Endothelial cell of umbilical vein (primary cell): Measurements from ENCODE around the gene AKAP5. TPM values are rescaled to one million over a fixed set of nuclear protein-coding genes. Genes with fewer than 3 reads are reported as not detected.

Experiments
- BruUV-seq: library from RNA; stranded (reverse); fragments of 400-500 nt; replicated peaks from 2 replicates; lab custom pipeline; 2021; lab: Mats Ljungman, UMichigan
- CTCF ChIA-PET: fragments of 300-600, 350-600 bp; sonication (Branson Sonifier 250); formaldehyde crosslinking; loops from one replicate; lab custom pipeline; 2021; ENCODE audit warnings: antibody characterized with exemption, inconsistent platforms; lab: Charles Lee
- POLR2A ChIA-PET: fragments of 300-600, 350-600 bp; sonication (Branson Sonifier 250); formaldehyde crosslinking; loops from one replicate; lab custom pipeline; 2021; ENCODE audit warnings: antibody characterized with exemption, inconsistent platforms; lab: Charles Lee
- DNase-seq: peaks from one replicate; pipeline ENCODE4 v3.0.0-alpha.2; 2011; ENCODE audit warnings: low read depth, low spot score
- FAIRE-seq: peaks from 2 replicates; lab custom pipeline; 2011; peaks lifted over from hg19 to GRCh38; lab: Jason Lieb, UNC
- H2AFZ ChIP-seq: 2 replicates; pipeline ENCODE4 v1.6.0; 2012; ENCODE audit warnings: low read depth, low read length, control low read depth, inconsistent platforms
- H3K27ac ChIP-seq: 2 replicates; pipeline ENCODE4 v1.5.1; 2011; ENCODE audit warnings: low read depth, mild to moderate bottlenecking, control low read depth, low read length, moderate library complexity; ENCODE audit not compliant: insufficient read depth
- H3K27me3 ChIP-seq, 2 experiments: 2 replicates each; pipeline versions ENCODE4 v1.6.0 to v1.6.1; 2011; ENCODE audit warnings: low read length in 2 of 2, mixed read lengths in 1 of 2; ENCODE audit not compliant: control insufficient read depth in 2 of 2, insufficient read depth in 2 of 2
- H3K36me3 ChIP-seq, 2 experiments: 2 replicates in 1 of 2; 3 replicates in 1 of 2; pipeline ENCODE4 v1.5.1; 2011; ENCODE audit warnings: low read length in 2 of 2, mild to moderate bottlenecking in 1 of 2, moderate library complexity in 1 of 2; ENCODE audit not compliant: control insufficient read depth in 2 of 2, insufficient read depth in 2 of 2; ENCODE audit errors: extremely low read depth in 1 of 2
- H3K4me1 ChIP-seq: 3 replicates; pipeline ENCODE4 v1.5.1; 2011; ENCODE audit warnings: mild to moderate bottlenecking, low read length; ENCODE audit not compliant: control insufficient read depth, insufficient read depth; ENCODE audit errors: extremely low read depth
- H3K4me2 ChIP-seq: 2 replicates; pipeline ENCODE4 v1.6.1; 2011; ENCODE audit warnings: low read length, control low read depth, mixed read lengths; ENCODE audit not compliant: insufficient read depth
- H3K4me3 ChIP-seq, 3 experiments: fragments of 200-600 bp in 1 of 3; sonication (generic), shearing (Covaris generic) in 1 of 3; replicated peaks in 1 of 3; 2 replicates each; pipeline ENCODE4 v1.5.1; 2011 to 2016; ENCODE audit warnings: control low read depth in 3 of 3, low read length in 3 of 3, mild to moderate bottlenecking in 2 of 3, inconsistent platforms in 1 of 3, low read depth in 1 of 3, moderate library complexity in 1 of 3; ENCODE audit not compliant: insufficient read depth in 1 of 3
- H3K79me2 ChIP-seq: 2 replicates; pipeline ENCODE4 v1.6.0; 2012; ENCODE audit warnings: low read length, inconsistent platforms; ENCODE audit not compliant: control insufficient read depth, insufficient read depth
- H3K9ac ChIP-seq: replicated peaks from 2 replicates; pipeline ENCODE3; 2011; ENCODE audit warnings: low read length, control low read depth; ENCODE audit not compliant: insufficient read depth; ENCODE audit errors: extremely low read depth
- H3K9me1 ChIP-seq: replicated peaks from 3 replicates; pipeline ENCODE4 v1.6.0; 2011; ENCODE audit warnings: mild to moderate bottlenecking, low read length; ENCODE audit not compliant: control insufficient read depth, insufficient read depth; ENCODE audit errors: extremely low read depth
- H3K9me3 ChIP-seq: replicated peaks from 2 replicates; pipeline ENCODE4 v1.5.1; 2012; ENCODE audit warnings: low read length, inconsistent platforms; ENCODE audit not compliant: control insufficient read depth, insufficient read depth
- H4K20me1 ChIP-seq: replicated peaks from 2 replicates; pipeline ENCODE3; 2011; ENCODE audit warnings: mild to moderate bottlenecking, low read length; ENCODE audit not compliant: control insufficient read depth, insufficient read depth; ENCODE audit errors: extremely low read depth
- EZH2 ChIP-seq: IDR thresholded peaks from 2 replicates; pipeline ENCODE4 v1.6.1; 2012; ENCODE audit warnings: borderline replicate concordance, low read depth, mild to moderate bottlenecking, moderate library complexity, low read length, inconsistent platforms; ENCODE audit not compliant: severe bottlenecking
- FOS ChIP-seq: IDR thresholded peaks from 2 replicates; pipeline ENCODE4 v1.6.1; 2011; ENCODE audit warnings: mild to moderate bottlenecking, low read length, moderate library complexity, borderline replicate concordance; ENCODE audit not compliant: insufficient read depth
- GATA2 ChIP-seq: IDR thresholded peaks from 2 replicates; pipeline ENCODE4 v1.7.0; 2011; ENCODE audit warnings: low read depth, mild to moderate bottlenecking, moderate library complexity, mixed read lengths, low read length; ENCODE audit not compliant: insufficient read length, insufficient read depth
- JUN ChIP-seq: IDR thresholded peaks from 2 replicates; pipeline ENCODE4 v1.6.1; 2011; ENCODE audit warnings: borderline replicate concordance, low read depth; ENCODE audit not compliant: insufficient read length, insufficient read depth
- MYC ChIP-seq: IDR thresholded peaks from one replicate; pipeline ENCODE4 v1.6.1; 2011; ENCODE audit warnings: mild to moderate bottlenecking, low read depth, low read length
- POLR2A ChIP-seq: IDR thresholded peaks from 2 replicates; pipeline ENCODE4 v1.6.1; 2012; ENCODE audit warnings: low read depth, mild to moderate bottlenecking, control low read depth, low read length
- POLR2AphosphoS5 ChIP-seq: IDR thresholded peaks from 2 replicates; pipeline ENCODE4 v1.6.1; 2012; ENCODE audit warnings: low read depth, mild to moderate bottlenecking, control low read depth, low read length, moderate library complexity; ENCODE audit not compliant: insufficient read depth
- dilution Hi-C: fragments of 300-500 bp; cut with MboI; formaldehyde crosslinking; loops from one replicate; pipeline ENCODE4 v1.15.0; 2019; ENCODE audit warnings: low sequenced_read_pairs; ENCODE audit not compliant: extremely low pct_ligation_motif_present
- intact Hi-C: fragments of 100-400 bp; cut with micrococcal nuclease; formaldehyde crosslinking; loops from one replicate; pipeline ENCODE4 v1.10.0; 2022
- polyA plus RNA-seq, 4 experiments: library from polyadenylated mRNA; depleted of rRNA in 3 of 4; stranded (reverse) in 3 of 4; unstranded in 1 of 4; fragments of >200 nt; gene quantifications; 2 replicates each; pipeline versions ENCODE4 v1.2.1 to v1.2.3, GENCODE V29; 2011 to 2012; ENCODE audit warnings: missing spikeins in 1 of 4
- total RNA-seq: library from RNA; stranded (reverse); gene quantifications from 2 replicates; pipeline ENCODE4 v1.2.3, GENCODE V29; 2021
- TF ChIP-seq, protein P1 (sequence below), 2 donors: IDR thresholded peaks; 1 replicate in 1 of 2; 2 replicates in 1 of 2; pipeline ENCODE4 v1.5.1; 2011; ENCODE audit warnings: low read length in 2 of 2, mild to moderate bottlenecking in 2 of 2, moderate library complexity in 2 of 2, control low read depth in 1 of 2, inconsistent platforms in 1 of 2, low read depth in 1 of 2; ENCODE audit not compliant: insufficient read depth in 1 of 2; ENCODE audit errors: extremely low read depth in 1 of 2
- TF ChIP-seq, protein P2 (sequence below): IDR thresholded peaks from 2 replicates; pipeline ENCODE4 v1.6.1; 2011; ENCODE audit not compliant: insufficient read depth, insufficient read length

AKAP5 gene
- total and polyA plus RNA-seq, 2 donors (not counting 3 experiments of a cell fraction or from before 2014, with no cell fraction given), result 0.10 to 0.75 TPM

DNA sequence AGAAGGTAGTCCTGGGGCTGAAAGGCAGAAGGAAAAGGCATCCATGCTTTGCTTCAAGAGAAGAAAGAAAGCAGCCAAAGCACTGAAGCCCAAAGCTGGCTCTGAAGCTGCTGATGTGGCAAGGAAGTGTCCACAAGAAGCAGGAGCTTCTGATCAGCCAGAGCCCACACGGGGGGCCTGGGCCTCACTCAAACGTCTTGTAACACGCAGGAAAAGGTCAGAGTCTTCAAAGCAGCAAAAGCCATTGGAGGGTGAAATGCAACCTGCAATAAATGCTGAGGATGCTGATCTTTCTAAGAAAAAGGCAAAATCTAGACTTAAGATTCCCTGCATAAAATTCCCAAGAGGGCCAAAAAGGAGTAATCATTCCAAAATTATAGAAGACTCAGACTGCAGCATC, 3.2 kb downstream of the AKAP5 start:
- Histone ChIP-seq H3K4me2 (no peak overlapping the region), H3K4me3 (no peak overlapping the region), H4K20me1 (no peaks in the 10 kb centered on the region), H3K9ac (no peak overlapping the region), H3K36me3 (no peaks in the 10 kb centered on the region), H3K79me2 (no peaks in the 10 kb centered on the region), H2AFZ (no peak overlapping the region), H3K27ac (no peak overlapping the region), H3K4me1 (peaks cover 14% of the 10 kb centered on the region), H3K9me1 (no peaks in the 10 kb centered on the region), H3K9me3 (no peaks in the 10 kb centered on the region), H3K27me3 (no peaks in the 10 kb centered on the region)
- no peak for DNase-seq
- ChIA-PET CTCF (interaction anchor here (0.7 to 1.4 kb wide), 2 partner anchors 38 to 124 kb away, joined by 3 to 6 read pairs; no protein-coding TSS in a partner anchor), POLR2A (no interaction called here)
- FAIRE-seq, result no peak
- intact Hi-C loops, result no loop called here
- TF ChIP-seq FOS, result no peak
- TF ChIP-seq POLR2AphosphoS5, result no peak
- TF ChIP-seq, protein P1, sequence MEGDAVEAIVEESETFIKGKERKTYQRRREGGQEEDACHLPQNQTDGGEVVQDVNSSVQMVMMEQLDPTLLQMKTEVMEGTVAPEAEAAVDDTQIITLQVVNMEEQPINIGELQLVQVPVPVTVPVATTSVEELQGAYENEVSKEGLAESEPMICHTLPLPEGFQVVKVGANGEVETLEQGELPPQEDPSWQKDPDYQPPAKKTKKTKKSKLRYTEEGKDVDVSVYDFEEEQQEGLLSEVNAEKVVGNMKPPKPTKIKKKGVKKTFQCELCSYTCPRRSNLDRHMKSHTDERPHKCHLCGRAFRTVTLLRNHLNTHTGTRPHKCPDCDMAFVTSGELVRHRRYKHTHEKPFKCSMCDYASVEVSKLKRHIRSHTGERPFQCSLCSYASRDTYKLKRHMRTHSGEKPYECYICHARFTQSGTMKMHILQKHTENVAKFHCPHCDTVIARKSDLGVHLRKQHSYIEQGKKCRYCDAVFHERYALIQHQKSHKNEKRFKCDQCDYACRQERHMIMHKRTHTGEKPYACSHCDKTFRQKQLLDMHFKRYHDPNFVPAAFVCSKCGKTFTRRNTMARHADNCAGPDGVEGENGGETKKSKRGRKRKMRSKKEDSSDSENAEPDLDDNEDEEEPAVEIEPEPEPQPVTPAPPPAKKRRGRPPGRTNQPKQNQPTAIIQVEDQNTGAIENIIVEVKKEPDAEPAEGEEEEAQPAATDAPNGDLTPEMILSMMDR (IDR thresholded peaks at IDR 0.05; ENCODE audit: extremely low read depth in 1 of 2, insufficient read depth in 1 of 2, low read depth in 1 of 2, low read length in 2 of 2), result no peak
- TF ChIP-seq MYC, result no peak
- TF ChIP-seq, protein P2, sequence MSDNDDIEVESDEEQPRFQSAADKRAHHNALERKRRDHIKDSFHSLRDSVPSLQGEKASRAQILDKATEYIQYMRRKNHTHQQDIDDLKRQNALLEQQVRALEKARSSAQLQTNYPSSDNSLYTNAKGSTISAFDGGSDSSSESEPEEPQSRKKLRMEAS, result no peak
- TF ChIP-seq GATA2, result no peak
- no peak for TF ChIP-seq POLR2A
- no peak for TF ChIP-seq EZH2
- TF ChIP-seq JUN, result no peak
- dilution Hi-C loops, result no loop called here
- no TSS peak for BruUV-seq
